ENCODE measurements around the gene MLLT1. TPM values are rescaled to one million over a fixed set of nuclear protein-coding genes. Genes with fewer than 3 reads are reported as not detected.

Gene MLLT1
- total RNA-seq, 1 donor from 2014 or later: 32.2 TPM

DNA sequence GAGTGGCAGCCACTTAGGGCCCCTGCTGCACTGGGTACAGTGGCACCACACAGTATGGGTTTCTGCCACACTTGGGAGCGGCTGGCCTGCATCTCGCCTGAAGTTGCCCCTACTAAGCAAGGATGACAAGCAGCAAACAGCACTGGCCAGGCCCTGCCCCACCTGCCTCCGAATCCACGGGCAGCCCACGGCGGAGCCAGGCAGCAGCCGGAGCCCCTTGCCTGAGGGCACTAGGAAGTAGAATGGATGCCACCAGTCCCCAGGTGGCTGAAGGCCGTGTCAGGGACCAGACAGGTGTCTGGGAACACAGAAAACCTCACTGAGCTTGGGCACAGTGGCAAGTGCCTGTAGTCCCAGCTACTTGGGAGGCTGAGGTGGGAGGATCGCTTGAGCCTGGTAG lies 19.4 kb downstream of the MLLT1 start:
- no peak for DNase-seq (ENCODE audit: extremely low read depth, low read depth, low spot score)

GRCh38 chr19:6259312-6259861 lies 20.4 kb downstream of the MLLT1 start:
- no peak for DNase-seq (ENCODE audit: extremely low read depth, low read depth, low spot score)

DNA sequence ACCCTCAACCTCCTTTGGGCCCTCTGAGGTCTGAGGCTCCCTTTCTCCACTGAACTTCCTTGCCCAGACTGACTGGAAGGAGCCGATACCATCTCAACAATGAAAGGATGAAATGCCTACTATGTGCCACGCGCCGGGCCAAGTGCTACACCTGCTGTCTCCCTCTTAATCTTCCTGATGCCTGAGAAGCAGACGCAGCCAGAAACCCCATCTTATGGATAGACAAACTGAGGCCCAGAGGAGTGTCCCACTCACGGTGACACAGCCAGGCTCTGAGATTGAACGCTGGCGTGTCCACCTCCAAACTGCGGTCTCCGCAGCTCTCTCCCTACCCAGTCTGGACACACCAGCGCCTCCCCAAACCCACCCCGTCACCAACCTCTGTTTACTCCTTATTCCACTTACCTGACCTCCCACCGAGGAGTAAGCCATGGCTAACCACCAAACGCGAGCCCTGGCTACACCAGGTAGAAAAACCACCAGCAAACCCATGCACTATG lies 20.9 kb downstream of the MLLT1 start:
- no peak for DNase-seq (ENCODE audit: extremely low read depth, low read depth, low spot score)

- no peak for DNase-seq (ENCODE audit: extremely low read depth, low read depth, low spot score)
Measured at GRCh38 chr19:6253954-6254733, 25.6 kb downstream of the MLLT1 start.

DNA sequence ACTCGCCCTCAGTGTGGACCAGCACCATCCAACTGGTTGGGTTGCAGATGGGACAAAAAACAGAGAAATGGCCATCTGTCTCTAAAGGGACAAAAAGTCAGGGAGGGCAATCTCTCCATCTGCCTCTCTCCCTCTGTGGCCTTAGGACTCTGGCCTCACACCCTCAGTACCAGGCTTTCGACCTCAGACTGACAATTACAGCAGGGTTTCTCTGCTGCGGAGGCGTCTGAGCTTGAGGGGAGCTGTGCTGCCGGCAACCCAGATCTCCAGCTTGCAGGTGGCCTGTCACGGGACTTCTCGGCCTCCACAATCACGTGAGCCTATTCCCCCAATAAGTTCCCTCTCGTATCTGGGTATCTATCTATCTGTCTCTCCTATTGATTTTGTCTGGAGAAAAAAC lies 27.7 kb downstream of the MLLT1 start:
- DNase-seq (ENCODE audit: extremely low read depth, low read depth, low spot score): no peak

GRCh38 chr19:6250909-6251308 lies 28.9 kb downstream of the MLLT1 start:
- no peak for DNase-seq (ENCODE audit: extremely low read depth, low read depth, low spot score)

DNA sequence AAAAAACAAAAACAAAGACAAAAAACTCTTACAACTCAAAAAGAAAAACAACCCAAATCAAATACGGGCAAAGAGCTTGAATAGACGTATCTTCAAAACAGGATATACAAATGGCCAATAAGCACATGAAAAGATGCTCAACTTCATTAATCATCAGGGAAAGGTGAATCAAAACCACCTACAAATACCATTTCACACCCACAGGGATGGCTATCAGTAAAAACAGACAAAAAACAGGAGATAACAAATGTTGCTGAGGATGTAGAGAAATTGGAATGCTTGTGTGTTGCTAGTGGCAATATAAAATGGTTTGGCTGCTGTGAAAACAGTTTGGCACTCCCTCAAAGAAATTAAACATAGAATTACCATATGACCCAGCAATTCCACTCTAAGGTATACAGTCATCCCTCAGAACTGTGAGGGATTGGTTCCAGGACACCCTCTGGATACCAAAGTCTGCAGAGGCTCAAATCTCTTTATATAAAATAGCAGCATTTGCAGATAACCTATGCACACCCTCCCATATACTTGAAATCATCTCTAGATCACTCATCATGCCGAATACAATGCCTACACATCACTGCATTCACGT lies 29.7 kb downstream of the MLLT1 start:
- no peak for DNase-seq (ENCODE audit: extremely low read depth, low read depth, low spot score)

DNA sequence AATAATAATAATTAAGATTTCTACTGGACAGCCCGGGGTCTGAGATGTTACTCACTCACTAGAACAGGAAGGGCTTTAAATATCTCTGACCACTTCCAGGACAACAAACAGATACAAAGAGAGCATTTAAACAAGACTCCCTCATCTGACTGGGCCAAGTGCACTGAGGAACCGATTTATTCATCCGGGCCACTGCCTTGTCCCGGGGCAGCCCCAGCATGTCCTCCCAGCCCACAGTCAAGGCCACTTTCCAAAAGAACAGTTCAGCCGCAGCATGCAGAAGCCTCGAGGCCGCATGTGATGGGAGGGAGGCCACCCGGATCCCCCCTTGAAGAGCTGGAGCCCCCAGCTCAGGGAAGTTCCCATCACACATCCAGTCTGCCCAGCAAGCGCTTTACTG lies 30.5 kb downstream of the MLLT1 start:
- no peak for DNase-seq (ENCODE audit: extremely low read depth, low read depth, low spot score)

- no peak for DNase-seq (ENCODE audit: extremely low read depth, low read depth, low spot score)
Measured at GRCh38 chr19:6248844-6249243, 30.9 kb downstream of the MLLT1 start.

DNA sequence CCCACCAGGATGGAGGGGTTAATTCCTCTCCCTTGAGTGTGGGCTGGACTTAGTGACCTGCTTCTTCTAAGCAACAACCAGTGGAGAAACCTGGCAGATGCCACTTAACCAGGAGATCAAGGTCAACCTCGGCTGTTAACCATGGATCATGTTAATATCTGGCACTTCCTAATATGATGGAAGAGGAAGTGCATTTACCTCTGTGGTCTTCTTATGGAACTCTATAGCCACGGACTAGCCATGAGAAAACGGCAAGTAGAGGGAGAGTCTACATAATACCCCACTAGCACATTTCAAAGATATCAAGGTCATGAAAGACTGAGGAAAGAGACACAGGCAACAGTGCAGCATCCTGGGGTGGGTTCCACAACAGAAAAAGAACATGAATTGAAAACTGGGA lies 31.4 kb downstream of the MLLT1 start:
- no peak for DNase-seq (ENCODE audit: extremely low read depth, low read depth, low spot score)

GRCh38 chr19:6247007-6247288 lies 32.8 kb downstream of the MLLT1 start:
- no peak for DNase-seq (ENCODE audit: extremely low read depth, low read depth, low spot score)

DNA sequence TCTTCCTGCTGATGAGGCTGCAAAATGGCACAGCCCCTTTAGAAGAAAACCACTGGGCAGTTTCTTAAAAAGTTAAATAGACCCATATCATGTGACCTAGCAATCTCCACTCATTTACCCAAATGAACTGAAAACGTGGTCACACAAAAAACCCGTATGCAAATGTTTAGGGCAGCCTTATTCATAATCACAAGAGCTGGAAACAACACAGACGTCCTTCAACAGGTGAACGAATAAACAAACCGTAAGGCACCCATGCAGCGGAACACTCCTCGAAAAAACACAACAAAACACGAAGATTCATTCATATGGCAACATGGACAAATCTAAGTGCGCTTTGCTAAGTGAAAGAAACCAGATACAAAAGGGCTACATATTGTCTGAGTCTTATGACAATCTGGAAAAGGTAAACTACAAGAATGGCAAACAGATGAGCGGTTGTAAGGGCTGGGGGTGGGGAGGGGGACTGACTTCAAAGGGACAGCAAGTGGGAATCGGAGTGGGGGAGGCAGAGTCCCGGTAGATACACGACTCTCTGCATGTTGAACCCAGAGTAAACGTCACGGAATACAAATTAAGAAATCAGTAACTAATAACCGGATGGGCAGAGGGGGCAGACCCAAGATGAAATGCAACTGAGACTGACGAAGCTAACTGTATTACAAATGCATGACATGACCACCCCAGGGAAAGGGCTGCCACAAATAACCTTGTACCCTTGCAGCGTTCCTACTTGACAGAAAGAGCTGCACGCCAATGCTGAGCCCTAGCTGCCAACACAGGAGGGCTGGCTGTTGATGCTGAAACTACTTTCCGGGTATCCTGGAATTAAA lies 33.4 kb downstream of the MLLT1 start:
- no peak for DNase-seq (ENCODE audit: extremely low read depth, low read depth, low spot score)

GRCh38 chr19:6242677-6243076 lies 37.1 kb downstream of the MLLT1 start:
- DNase-seq (ENCODE audit: extremely low read depth, low read depth, low spot score): no peak

DNA sequence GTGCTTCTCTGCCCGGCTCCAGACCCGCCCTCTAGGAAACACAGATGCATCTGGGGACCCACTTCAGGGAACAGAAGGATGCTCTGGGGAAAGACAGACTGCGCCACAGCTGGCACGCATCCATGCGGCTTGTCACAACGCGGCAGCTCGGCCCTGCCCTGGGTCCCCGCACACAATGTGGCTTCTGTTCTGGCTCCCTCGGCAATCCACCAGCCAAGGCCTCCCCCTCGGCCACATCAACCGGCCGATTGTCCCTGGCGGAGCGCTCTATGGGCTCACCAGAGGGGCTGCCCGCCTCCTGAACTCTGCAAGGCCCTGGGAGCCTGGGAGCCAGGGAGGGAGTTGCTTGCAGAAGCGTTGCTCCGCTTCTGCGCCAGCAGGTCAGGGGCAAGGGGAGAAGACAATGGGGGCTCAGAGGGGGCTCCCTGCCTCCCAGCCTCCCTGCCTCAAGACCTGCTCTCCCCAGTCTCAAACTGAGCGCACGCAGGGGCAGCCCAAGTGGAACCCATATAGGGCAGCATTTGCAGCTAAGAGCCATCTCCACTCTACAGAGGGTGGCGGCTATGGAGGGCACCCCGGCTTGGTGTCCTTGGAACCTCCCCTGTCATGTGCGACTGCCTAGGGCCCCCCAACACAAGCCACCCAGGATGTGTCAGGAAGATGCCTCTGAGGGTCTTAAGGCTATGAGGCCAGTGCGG lies 37.9 kb downstream of the MLLT1 start:
- DNase-seq (ENCODE audit: extremely low read depth, low read depth, low spot score): no peak

- DNase-seq (ENCODE audit: extremely low read depth, low read depth, low spot score): no peak
Measured at GRCh38 chr19:6241056-6241455, 38.7 kb downstream of the MLLT1 start.

- no peak for DNase-seq (ENCODE audit: extremely low read depth, low read depth, low spot score)
Measured at GRCh38 chr19:6239871-6240676, 39.7 kb downstream of the MLLT1 start.

DNA sequence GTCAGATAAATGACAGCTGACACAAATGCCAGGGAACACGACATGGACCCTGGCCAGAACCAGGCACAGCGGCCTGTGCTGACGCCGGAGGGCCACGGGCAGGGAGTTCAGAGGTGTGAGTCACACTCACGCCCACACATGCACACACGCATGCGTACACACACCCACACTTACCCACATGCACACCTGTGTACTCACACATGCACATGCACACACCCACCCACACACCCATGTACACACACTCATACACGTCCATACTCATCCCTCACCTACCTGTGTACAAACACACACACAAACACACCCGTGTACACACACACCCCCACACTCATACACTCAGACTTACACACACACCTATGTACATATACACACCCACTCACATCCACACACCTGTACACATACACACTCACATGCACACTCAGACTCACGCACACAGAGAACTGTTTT lies 40.4 kb downstream of the MLLT1 start:
- DNase-seq (ENCODE audit: extremely low read depth, low read depth, low spot score): no peak

DNA sequence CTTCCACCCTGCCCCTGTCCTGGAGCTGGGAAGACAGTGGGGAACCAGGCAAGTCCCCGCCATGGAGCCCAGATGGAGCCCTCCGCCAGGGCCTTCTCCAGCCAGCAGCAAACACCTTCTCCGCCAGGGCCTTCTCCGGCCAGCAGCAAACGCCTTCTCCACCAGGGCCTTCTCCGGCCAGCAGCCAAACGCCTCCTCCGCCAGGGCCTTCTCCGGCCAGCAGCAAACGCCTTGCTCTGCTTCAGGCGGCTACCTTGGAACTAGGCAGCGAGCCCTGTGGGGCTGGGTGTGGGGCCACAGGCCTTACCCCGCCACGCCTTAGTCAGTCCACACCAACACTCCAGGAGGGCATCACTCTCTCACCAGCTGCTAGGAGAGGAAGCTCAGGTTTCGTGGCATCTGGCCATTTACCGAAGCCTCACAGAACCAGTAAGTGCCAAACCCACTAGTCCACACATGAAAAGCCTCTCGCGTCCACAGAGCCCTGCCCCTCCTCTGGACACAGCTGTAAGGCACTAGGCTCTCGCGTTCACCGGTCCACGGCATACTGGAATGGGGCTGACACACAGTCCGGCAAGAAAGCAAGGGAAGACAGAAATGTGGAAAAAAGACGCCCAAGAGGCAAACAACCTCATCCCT lies 41.0 kb downstream of the MLLT1 start:
- no peak for DNase-seq (ENCODE audit: extremely low read depth, low read depth, low spot score)

DNA sequence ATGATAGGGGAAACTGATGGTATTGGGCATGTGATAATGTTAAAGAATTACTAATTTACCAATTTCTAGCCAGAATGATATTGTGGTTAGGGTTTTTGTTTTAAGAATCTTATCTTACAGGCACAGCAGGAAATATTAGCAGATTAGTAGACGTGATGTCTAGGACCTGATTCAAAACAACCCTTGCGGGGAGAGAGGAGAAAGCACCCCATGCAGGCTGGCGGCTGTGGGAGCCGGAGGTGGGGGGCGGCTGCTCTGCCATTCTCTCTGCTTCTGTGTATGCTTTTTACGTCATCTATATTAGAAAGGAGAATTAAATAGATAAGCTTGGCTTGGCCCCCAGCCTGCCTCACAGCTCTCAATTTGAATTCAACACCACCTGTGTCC lies 41.5 kb downstream of the MLLT1 start:
- no peak for DNase-seq (ENCODE audit: extremely low read depth, low read depth, low spot score)
